Colon (tissue), 2 donors: Measurements from ENCODE around the gene NAV1.
"Not testable (repeated sequence)": the region's sequence is repeated elsewhere in the genome, so short reads cannot be mapped to it uniquely, and the experiment has no call there.

ENCODE experiments used
- FAIRE-seq: peaks from 2 replicates; lab custom pipeline; 2012; peaks lifted over from hg19 to GRCh38; lab: Jason Lieb, UNC
- donor health status: control.
- donor health status: control.

The NAV1 gene

GRCh38 chr1:201566529-201566823 lies 27.5 kb downstream of the NAV1 start:
- no peak for FAIRE-seq

GRCh38 chr1:201566933-201567801 lies 28.2 kb downstream of the NAV1 start:
- no peak for FAIRE-seq

GRCh38 chr1:201568265-201568664 lies 29.3 kb downstream of the NAV1 start:
- no peak for FAIRE-seq

GRCh38 chr1:201568859-201569294 lies 29.9 kb downstream of the NAV1 start:
- FAIRE-seq = no peak

DNA sequence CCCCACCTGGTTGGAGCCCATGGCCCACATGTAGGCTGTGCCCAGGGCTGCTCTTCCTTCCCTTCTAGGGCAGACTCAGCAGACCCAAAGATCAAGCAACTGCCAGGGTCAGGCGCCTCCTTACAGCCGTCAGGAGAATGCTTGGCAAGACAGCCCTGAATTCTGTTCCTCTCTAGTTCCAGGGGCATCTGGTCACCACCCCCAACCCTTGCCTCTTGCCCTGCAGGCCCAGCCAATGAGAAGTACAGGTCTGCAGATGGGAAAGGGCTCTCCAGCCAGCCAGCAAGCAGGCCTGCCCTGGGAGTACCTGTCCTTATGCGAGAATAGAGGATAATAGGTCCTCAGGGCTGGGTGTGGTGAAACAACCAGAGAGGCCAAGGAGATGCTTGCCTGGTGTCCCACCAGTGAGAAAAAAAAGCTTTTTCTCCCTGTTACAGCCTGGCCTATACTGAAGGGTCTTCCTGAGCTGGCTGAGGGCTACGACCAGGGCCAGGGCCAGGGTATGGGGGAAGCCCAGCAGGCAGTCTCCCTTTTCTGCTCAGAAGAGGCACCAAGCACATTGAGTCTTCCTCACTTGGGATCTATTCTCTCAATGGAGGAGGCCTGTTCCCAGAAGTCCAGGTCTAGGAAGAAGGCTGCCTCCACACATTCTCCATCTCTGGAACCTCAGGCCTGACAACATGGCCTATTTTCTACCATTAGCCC lies 31.4 kb downstream of the NAV1 start:
- no peak for FAIRE-seq

DNA sequence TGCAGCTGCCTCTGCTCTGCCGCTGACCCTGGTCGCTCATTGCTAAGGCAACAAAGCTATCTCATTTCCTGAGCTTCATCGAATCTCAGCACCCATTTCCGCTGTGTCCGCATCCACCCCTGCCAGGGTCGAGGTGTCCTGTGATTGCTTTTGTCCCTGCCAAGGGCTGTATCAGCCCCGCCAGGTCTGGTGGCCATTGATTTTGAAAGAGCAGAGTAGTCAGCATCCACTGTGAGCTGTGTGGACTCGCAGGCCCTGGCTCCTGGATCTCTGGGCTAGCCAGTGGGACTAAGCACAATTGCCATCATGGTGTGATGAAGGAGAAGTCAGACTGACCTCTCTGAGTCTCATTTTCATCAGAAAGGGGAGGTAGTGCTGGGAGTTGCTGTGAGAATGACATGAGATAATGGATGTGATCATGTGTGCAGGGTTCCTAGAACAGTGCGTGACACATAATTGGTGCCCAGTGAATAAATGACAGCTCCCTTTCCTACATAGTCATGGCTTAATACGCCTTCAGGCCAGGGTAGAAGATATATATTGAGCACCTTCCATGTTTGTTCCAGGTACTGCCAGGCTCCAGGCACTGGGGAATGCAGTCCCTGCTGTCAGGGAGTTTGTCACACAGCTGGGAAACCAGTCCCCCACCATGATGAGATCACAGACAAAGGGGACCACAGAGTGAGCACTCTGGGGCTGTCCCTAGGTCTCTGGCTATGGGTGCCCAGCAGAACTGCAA lies 32.1 kb downstream of the NAV1 start:
- FAIRE-seq = no peak

DNA sequence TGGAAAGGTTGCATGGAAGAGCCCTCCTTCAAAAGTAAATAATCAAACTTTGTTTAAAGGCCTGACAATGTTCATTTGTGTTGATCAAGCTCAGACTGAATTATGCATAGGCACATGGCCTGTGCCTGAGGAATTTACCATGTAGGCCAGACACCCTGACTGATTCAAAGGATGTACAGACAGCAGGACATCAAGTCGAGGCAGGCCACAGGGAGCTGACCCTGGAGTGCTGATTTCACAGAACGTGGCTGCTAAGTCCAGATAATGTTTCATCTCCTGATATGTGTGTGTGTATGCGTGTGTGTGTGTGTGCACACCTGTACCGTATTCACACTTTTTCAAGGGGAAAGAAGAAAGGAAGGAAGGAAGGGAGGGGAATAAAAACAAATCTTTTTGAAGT lies 34.1 kb downstream of the NAV1 start:
- FAIRE-seq = no peak

- FAIRE-seq = no peak
Observed at GRCh38 chr1:201573923-201574322, 35.0 kb downstream of the NAV1 start.

- FAIRE-seq = no peak
Observed at GRCh38 chr1:201575912-201576311, 37.0 kb downstream of the NAV1 start.

- FAIRE-seq = no peak
Observed at GRCh38 chr1:201576914-201577313, 38.0 kb downstream of the NAV1 start.

GRCh38 chr1:201578008-201578888 lies 39.3 kb downstream of the NAV1 start:
- no peak for FAIRE-seq

DNA sequence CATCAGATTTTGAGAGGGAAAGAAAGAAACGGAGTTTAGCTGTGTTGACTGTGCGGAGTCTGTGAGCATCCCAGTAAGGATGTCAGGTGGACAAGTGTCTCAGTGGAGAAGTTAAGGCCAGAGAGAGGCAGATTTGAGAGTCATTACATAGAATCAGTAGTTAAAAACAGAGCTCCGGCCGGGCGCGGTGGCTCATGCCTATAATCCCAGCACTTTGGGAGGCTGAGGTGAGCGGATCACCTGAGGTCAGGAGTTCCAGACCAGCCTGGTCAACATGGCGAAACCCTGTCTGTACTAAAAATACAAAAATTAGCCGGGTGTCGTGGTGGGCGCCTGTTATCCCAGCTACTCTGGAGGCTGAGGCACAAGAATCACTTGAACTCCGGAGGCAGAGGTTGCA lies 42.4 kb downstream of the NAV1 start:
- FAIRE-seq = not testable (repeated sequence)

DNA sequence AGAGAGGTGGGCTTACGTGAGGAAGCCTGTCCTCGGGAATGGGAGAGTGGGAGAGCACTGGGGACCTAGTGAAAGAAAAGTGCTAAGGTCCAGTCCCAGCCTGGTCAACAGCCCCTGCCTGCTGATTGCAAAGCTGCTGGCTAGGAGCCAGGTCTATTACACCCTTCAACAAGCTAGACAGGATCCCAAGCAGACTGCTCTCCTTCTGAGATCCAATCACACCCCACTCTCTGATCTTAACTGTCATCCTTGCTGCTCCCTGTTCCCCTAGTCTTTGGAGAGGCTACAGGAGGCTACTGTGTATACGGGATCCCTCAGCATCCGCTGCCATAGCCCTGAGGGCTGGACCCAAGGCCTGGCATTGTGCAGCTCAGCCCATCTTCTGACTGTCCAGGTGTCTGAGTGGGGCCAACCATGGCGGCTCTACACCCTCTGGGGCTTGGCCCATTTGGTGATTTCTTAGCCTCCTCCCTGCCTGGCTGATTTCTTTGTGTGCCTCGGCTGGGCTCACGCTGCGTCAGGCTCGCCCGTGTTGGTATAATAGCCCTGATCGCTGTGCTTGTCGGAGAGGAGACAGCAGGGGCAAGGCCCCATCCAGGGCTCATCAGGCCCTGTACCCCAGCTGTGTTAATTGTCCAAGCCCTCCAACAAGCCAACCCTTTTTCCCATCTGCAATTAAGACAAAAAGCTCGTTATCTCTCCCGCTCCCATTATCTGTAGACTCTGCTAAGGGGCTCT lies 43.9 kb downstream of the NAV1 start:
- FAIRE-seq = no peak

- FAIRE-seq = no peak
Observed at GRCh38 chr1:201583663-201584062, 44.7 kb downstream of the NAV1 start.

GRCh38 chr1:201584471-201585092 lies 45.7 kb downstream of the NAV1 start:
- no peak for FAIRE-seq

DNA sequence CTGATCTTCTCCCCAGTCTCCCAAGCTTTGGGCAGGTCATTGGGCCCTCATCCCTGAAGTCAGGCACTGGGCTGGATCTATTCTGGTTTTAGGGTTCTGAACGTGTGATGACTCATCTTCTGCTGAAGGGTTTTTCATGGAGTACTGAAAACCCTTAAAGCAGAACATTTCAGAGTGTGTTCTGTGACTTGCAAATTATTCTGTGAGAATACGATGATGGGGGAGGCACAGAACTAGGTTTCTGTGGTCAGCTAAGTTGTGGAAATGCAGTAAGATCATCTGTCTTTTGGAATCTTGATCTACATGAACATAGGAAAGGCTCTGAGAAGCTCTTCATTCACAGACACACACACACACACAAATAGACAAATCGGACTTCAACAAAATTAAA lies 46.2 kb downstream of the NAV1 start:
- no peak for FAIRE-seq

GRCh38 chr1:201585901-201586300 lies 47.0 kb downstream of the NAV1 start:
- FAIRE-seq = no peak

- FAIRE-seq = no peak
Observed at GRCh38 chr1:201586806-201587205, 47.9 kb downstream of the NAV1 start.

- FAIRE-seq = no peak
Observed at GRCh38 chr1:201587729-201588128, 48.8 kb downstream of the NAV1 start.
